Type B pancreatic cell (in vitro differentiated cells): ENCODE data around the gene PIP4K2A. TPM values are rescaled to one million over a fixed set of nuclear protein-coding genes. Genes with fewer than 3 reads are reported as not detected.

Experiments
- DNase-seq: peaks from one replicate; pipeline ENCODE4 v3.0.0; 2021; ENCODE audit warnings: mixed read lengths; ENCODE audit not compliant: unreplicated experiment; ENCODE audit errors: extremely low spot score
- H3K27ac Mint-ChIP-seq: 2 replicates; pipeline ENCODE4 v1.8.0; 2021; ENCODE audit warnings: mild to moderate bottlenecking, mixed read lengths
- H3K27me3 Mint-ChIP-seq: 2 replicates; pipeline ENCODE4 v1.8.0; 2021; ENCODE audit warnings: mixed read lengths
- H3K36me3 Mint-ChIP-seq: 2 replicates; pipeline ENCODE4 v1.8.0; 2021; ENCODE audit warnings: mixed read lengths
- H3K4me1 Mint-ChIP-seq: one replicate; pipeline ENCODE4 v1.8.0; 2021; ENCODE audit warnings: mixed read lengths; ENCODE audit not compliant: unreplicated experiment
- H3K4me3 Mint-ChIP-seq: 2 replicates; pipeline ENCODE4 v1.8.0; 2021; ENCODE audit warnings: mild to moderate bottlenecking, mixed read lengths
- H3K9me3 Mint-ChIP-seq: 2 replicates; pipeline ENCODE4 v1.8.0; 2021; ENCODE audit warnings: mixed read lengths
- total RNA-seq: library from RNA; stranded (reverse); gene quantifications from 2 replicates; pipeline ENCODE4 v1.2.1, GENCODE V29; 2021; ENCODE audit warnings: low replicate concordance
- TF ChIP-seq, protein P1 (sequence below): fragments of 200-600 bp; sonication (generic); conservative IDR thresholded peaks from 2 replicates; pipeline ENCODE4 v1.5.0; 2021; ENCODE audit warnings: antibody characterized with exemption, mild to moderate bottlenecking

The PIP4K2A gene
- total RNA-seq, 1 donor from 2014 or later: 15.7 TPM

DNA sequence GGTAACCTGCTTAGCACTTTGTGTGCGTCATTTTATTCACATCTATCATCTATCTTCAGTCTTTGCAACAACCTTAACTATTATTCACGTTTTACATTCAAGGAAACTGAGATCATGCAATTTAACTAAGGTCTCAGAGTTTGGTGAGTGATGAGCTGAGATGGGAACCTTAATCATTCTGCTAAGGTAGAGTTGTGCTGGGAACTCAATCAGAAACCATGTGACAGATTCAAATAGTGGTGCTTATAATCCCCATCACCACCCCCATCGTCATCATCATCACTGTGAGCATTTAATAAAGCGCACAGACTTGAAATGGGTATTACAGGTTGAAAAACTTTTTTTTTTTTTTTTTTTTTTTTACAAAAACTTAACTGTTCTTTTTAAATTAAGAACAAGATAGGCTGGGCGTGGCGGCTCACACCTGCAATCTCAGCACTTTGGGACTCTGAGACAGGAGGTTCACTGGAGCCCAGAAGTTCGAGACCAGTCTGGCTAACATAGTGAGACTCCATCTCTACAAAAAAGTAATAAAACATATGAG is 160.9 kb downstream of the PIP4K2A start:
- no peak overlapping the region for H3K4me3 Mint-ChIP-seq
- DNase-seq: no peak
- TF ChIP-seq, protein P1, sequence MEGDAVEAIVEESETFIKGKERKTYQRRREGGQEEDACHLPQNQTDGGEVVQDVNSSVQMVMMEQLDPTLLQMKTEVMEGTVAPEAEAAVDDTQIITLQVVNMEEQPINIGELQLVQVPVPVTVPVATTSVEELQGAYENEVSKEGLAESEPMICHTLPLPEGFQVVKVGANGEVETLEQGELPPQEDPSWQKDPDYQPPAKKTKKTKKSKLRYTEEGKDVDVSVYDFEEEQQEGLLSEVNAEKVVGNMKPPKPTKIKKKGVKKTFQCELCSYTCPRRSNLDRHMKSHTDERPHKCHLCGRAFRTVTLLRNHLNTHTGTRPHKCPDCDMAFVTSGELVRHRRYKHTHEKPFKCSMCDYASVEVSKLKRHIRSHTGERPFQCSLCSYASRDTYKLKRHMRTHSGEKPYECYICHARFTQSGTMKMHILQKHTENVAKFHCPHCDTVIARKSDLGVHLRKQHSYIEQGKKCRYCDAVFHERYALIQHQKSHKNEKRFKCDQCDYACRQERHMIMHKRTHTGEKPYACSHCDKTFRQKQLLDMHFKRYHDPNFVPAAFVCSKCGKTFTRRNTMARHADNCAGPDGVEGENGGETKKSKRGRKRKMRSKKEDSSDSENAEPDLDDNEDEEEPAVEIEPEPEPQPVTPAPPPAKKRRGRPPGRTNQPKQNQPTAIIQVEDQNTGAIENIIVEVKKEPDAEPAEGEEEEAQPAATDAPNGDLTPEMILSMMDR: no peak
- no peaks in the 10 kb centered on the region for H3K9me3 Mint-ChIP-seq
- H3K36me3 Mint-ChIP-seq: peaks cover 7% of the 10 kb centered on the region
- H3K27ac Mint-ChIP-seq: no peak overlapping the region
- no peaks in the 10 kb centered on the region for H3K27me3 Mint-ChIP-seq
- peaks cover 33% of the 10 kb centered on the region for H3K4me1 Mint-ChIP-seq

DNA sequence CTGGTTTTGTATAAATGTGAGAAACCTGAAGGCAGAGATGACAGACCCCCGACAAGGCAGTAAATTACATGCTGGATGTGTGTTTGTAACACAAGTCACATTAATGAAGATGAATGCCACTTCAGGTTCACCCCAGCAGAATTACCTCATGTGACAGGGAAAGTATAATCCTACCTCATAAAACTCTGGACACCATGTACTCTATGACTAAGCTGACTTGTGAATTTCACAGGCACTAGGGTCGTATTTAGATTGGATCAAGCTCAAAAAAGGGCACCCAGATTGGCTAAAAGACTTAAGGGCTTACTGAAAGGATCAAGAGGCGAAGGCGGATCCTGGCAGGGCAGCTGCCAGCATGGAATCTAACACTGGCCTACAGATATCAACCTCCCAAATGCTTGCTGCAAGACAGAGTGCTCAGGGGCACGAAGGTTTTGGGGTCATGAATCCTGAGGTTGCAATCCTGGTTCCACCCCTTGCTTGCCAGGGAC is 161.4 kb downstream of the PIP4K2A start:
- Mint-ChIP-seq H3K27me3 (no peaks in the 10 kb centered on the region), H3K9me3 (no peaks in the 10 kb centered on the region), H3K4me1 (peaks cover 33% of the 10 kb centered on the region), H3K36me3 (peaks cover 11% of the 10 kb centered on the region), H3K4me3 (peak overlapping the region; percentile 31), H3K27ac (no peak overlapping the region)
- TF ChIP-seq, protein P1: no peak
- DNase-seq: no peak

DNA sequence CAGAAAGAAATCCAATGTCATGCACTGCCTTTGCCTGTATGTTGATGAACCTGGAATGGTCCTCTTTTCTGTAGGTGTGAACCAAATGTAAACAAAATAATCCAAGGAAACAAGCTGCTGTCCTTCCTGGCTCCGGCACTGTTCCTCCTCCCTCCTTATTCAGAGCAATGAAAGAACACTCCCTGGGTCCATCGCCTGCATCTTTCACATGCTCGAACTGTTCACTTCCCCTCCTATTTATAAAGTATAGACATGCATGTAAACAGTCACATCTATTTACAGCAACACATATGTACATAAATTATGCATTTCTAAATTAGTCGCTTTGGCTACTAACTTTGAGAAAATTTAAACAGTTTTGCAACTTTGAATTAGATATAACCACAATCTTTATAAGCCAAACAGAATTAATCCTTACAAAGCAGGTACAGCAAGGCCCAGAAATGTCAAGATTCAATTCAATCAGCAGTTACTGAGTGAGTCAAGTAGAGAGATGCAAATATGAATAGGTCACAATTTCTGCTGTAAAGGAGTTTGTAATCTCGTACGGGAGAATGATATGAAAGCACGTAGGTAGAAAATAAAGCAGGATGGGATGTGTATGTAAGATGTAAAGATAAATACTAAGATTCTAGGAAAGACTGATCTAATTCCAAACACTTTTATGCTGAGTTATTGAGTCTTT is 162.6 kb downstream of the PIP4K2A start:
- H3K27ac Mint-ChIP-seq: no peak overlapping the region
- DNase-seq: no peak
- H3K36me3 Mint-ChIP-seq: peaks cover 18% of the 10 kb centered on the region
- H3K4me1 Mint-ChIP-seq: peaks cover 30% of the 10 kb centered on the region
- no peaks in the 10 kb centered on the region for H3K9me3 Mint-ChIP-seq
- no peak overlapping the region for H3K4me3 Mint-ChIP-seq
- no peaks in the 10 kb centered on the region for H3K27me3 Mint-ChIP-seq
- TF ChIP-seq, protein P1: no peak

DNA sequence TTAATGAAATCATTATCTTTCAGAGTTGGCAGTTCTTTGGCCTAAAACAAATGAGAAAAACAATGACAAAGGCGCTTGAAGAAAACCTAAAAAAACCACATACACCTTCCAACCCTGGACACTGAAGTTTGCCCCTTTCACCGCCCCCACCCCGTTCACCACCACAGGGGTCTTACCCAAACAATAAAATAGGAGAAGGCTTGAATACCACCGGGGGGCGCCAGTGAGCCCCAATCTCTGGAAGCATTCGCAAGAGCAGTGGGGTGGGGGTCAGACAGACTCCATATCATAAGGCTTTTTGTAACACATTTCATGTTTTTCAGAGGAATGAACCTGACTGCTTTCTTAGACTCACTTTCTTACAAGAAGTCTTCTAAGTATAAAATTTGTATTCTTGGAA is 163.6 kb downstream of the PIP4K2A start:
- H3K27ac Mint-ChIP-seq: no peak overlapping the region
- H3K27me3 Mint-ChIP-seq: no peaks in the 10 kb centered on the region
- peaks cover 28% of the 10 kb centered on the region for H3K4me1 Mint-ChIP-seq
- H3K4me3 Mint-ChIP-seq: no peak overlapping the region
- DNase-seq: no peak
- peaks cover 19% of the 10 kb centered on the region for H3K36me3 Mint-ChIP-seq
- no peaks in the 10 kb centered on the region for H3K9me3 Mint-ChIP-seq
- TF ChIP-seq, protein P1: peak; percentile 76

DNA sequence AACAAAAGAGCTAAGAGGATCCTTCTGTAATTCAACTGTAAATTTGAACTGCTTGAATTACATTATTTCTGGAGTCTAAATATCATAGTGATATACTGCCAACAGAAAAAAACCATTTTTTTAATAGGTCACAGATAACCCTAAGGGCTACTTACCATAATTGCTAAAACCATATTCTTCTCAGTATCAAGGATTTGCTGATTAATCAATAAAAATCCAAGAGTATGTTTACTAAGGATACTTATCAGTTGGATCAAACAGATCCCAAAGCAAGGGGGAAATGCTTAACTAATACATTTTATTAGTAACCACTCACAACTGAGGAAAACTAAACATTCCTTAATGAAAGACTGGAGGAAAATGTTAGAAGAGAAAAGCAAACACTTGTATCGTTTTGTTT is 166.0 kb downstream of the PIP4K2A start:
- H3K36me3 Mint-ChIP-seq: peaks cover 19% of the 10 kb centered on the region
- no peak overlapping the region for H3K4me3 Mint-ChIP-seq
- H3K4me1 Mint-ChIP-seq: peaks cover 14% of the 10 kb centered on the region
- DNase-seq: no peak
- TF ChIP-seq, protein P1: no peak
- H3K9me3 Mint-ChIP-seq: no peaks in the 10 kb centered on the region
- H3K27ac Mint-ChIP-seq: no peak overlapping the region
- H3K27me3 Mint-ChIP-seq: no peaks in the 10 kb centered on the region
